Right atrium auricular region (tissue), 2 donors: ENCODE results near the gene DHX30. TPM values are rescaled to one million over a fixed set of nuclear protein-coding genes. Genes with fewer than 3 reads are reported as not detected.

Experiments used
- DNase-seq: peaks from one replicate; pipeline ENCODE4 v3.0.0-alpha.2; 2019; ENCODE audit warnings: low spot score
- H3K27ac ChIP-seq, 2 donors: fragments of 200-600 bp; sonication (generic); 1 replicate in 1 of 2; 2 replicates in 1 of 2; pipeline ENCODE4 v1.5.1; 2016 to 2019
- H3K27me3 ChIP-seq, 2 donors: fragments of 200-600 bp; sonication (generic); one replicate each; pipeline versions ENCODE4 v1.5.1 to v1.6.0; 2017 to 2019
- H3K36me3 ChIP-seq: fragments of 200-600 bp; sonication (generic); one replicate; pipeline ENCODE4 v1.5.1; 2016
- H3K4me1 ChIP-seq, 2 donors: fragments of 200-600 bp; sonication (generic); one replicate each; pipeline versions ENCODE4 v1.5.1 to v1.6.0; 2017 to 2019
- H3K4me3 ChIP-seq, 2 donors: fragments of 200-600 bp; sonication (generic); 1 replicate in 1 of 2; 2 replicates in 1 of 2; pipeline ENCODE4 v1.5.1; 2017 to 2019; ENCODE audit warnings: mild to moderate bottlenecking in 1 of 2, moderate library complexity in 1 of 2
- H3K9me3 ChIP-seq, 2 donors: fragments of 200-600 bp; sonication (generic); one replicate each; pipeline ENCODE4 v1.5.1; 2019
- CTCF ChIP-seq, 2 donors: fragments of 200-600 bp; sonication (generic); IDR thresholded peaks; one replicate each; pipeline ENCODE4 v1.5.1; 2019; ENCODE audit warnings: antibody characterized with exemption in 2 of 2
- total RNA-seq, 2 donors: library from RNA; depleted of rRNA; stranded (reverse); fragments of >200 nt; gene quantifications; one replicate each; pipeline ENCODE4 v1.1.0, GENCODE V29; 2016

DHX30 gene
- total RNA-seq, 2 donors from 2014 or later = 47.9 to 57.6 TPM

- no peak for TF ChIP-seq CTCF (IDR thresholded peaks at IDR 0.05)
- Histone ChIP-seq H3K27me3 (no peaks in the 10 kb centered on the region), H3K27ac (no peak overlapping the region), H3K36me3 (peaks cover 93% of the 10 kb centered on the region), H3K9me3 (no peaks in the 10 kb centered on the region), H3K4me3 (no peak overlapping the region), H3K4me1 (no peaks in the 10 kb centered on the region)
- DNase-seq = no peak
Measured at GRCh38 chr3:47846186-47846879, 43.4 kb downstream of the DHX30 start.

- H3K9me3 ChIP-seq = no peaks in the 10 kb centered on the region
- DNase-seq = no peak
- H3K27ac ChIP-seq = no peak overlapping the region
- H3K27me3 ChIP-seq = no peaks in the 10 kb centered on the region
- no peak overlapping the region for H3K4me3 ChIP-seq
- no peaks in the 10 kb centered on the region for H3K4me1 ChIP-seq
- no peak for TF ChIP-seq CTCF (IDR thresholded peaks at IDR 0.05)
- H3K36me3 ChIP-seq = peaks cover 93% of the 10 kb centered on the region
Measured at GRCh38 chr3:47846880-47847248, 43.9 kb downstream of the DHX30 start.

GRCh38 chr3:47847260-47847659 is 44.3 kb downstream of the DHX30 start:
- Histone ChIP-seq H3K9me3 (no peaks in the 10 kb centered on the region), H3K27ac (no peak overlapping the region), H3K36me3 (peaks cover 94% of the 10 kb centered on the region), H3K4me3 (no peak overlapping the region), H3K27me3 (no peaks in the 10 kb centered on the region), H3K4me1 (no peaks in the 10 kb centered on the region)
- no peak for DNase-seq
- no peak for TF ChIP-seq CTCF (IDR thresholded peaks at IDR 0.05)

- Histone ChIP-seq H3K27ac (no peak overlapping the region), H3K4me1 (no peaks in the 10 kb centered on the region), H3K4me3 (no peak overlapping the region), H3K36me3 (peaks cover 95% of the 10 kb centered on the region), H3K9me3 (no peaks in the 10 kb centered on the region), H3K27me3 (no peaks in the 10 kb centered on the region)
- DNase-seq = no peak
- TF ChIP-seq CTCF (IDR thresholded peaks at IDR 0.05) = no peak
Measured at GRCh38 chr3:47847801-47848518, 45.0 kb downstream of the DHX30 start.

GRCh38 chr3:47848599-47849117 is 45.7 kb downstream of the DHX30 start:
- no peak overlapping the region for H3K27ac ChIP-seq
- no peak for TF ChIP-seq CTCF (IDR thresholded peaks at IDR 0.05)
- H3K4me1 ChIP-seq = no peaks in the 10 kb centered on the region
- H3K27me3 ChIP-seq = no peaks in the 10 kb centered on the region
- no peak for DNase-seq
- no peak overlapping the region for H3K4me3 ChIP-seq
- no peaks in the 10 kb centered on the region for H3K9me3 ChIP-seq
- H3K36me3 ChIP-seq = peaks cover 95% of the 10 kb centered on the region
